Fibroblast of lung (primary cell): ENCODE measurements around the gene ILDR1. TPM values are rescaled to one million over a fixed set of nuclear protein-coding genes. Genes with fewer than 3 reads are reported as not detected.

Source experiments
- DNase-seq, 2 donors: peaks; one replicate each; pipeline versions ENCODE4 v3.0.0 to v3.0.0-alpha.2; 2010; ENCODE audit warnings: low read depth in 2 of 2
- H2AFZ ChIP-seq: 2 replicates; pipeline ENCODE4 v1.5.1; 2012; ENCODE audit warnings: low read length, control low read depth, inconsistent platforms
- H3K27ac ChIP-seq: 2 replicates; pipeline ENCODE4 v1.5.1; 2011; ENCODE audit warnings: low read length, control low read depth; ENCODE audit not compliant: insufficient read depth
- H3K27me3 ChIP-seq: 2 replicates; pipeline ENCODE4 v1.5.1; 2011; ENCODE audit warnings: mild to moderate bottlenecking, low read length; ENCODE audit not compliant: control insufficient read depth, insufficient read depth
- H3K36me3 ChIP-seq: 2 replicates; pipeline ENCODE4 v1.5.1; 2011; ENCODE audit warnings: low read length; ENCODE audit not compliant: control insufficient read depth, insufficient read depth
- H3K4me1 ChIP-seq: 2 replicates; pipeline ENCODE4 v1.5.1; 2011; ENCODE audit warnings: low read length; ENCODE audit not compliant: control insufficient read depth, insufficient read depth; ENCODE audit errors: extremely low read depth
- H3K4me2 ChIP-seq: 2 replicates; pipeline ENCODE4 v1.5.1; 2011; ENCODE audit warnings: low read length, control low read depth; ENCODE audit not compliant: insufficient read depth; ENCODE audit errors: extremely low read depth
- H3K4me3 ChIP-seq, 4 experiments: fragments of 200-600 bp in 1 of 4; sonication (generic) in 1 of 4; replicated peaks in 1 of 4; 2 replicates each; pipeline ENCODE4 v1.5.1; 2011 to 2016; ENCODE audit warnings: low read length in 4 of 4, low read depth in 3 of 4, mild to moderate bottlenecking in 3 of 4, control low read depth in 2 of 4, inconsistent platforms in 1 of 4, mixed read lengths in 1 of 4; ENCODE audit not compliant: insufficient read depth in 1 of 4; ENCODE audit errors: control extremely low read depth in 1 of 4
- H3K79me2 ChIP-seq: 2 replicates; pipeline ENCODE4 v1.5.1; 2012; ENCODE audit warnings: mild to moderate bottlenecking, low read length, inconsistent platforms; ENCODE audit not compliant: control insufficient read depth, insufficient read depth
- H3K9ac ChIP-seq: 2 replicates; pipeline ENCODE4 v1.5.1; 2011; ENCODE audit warnings: mild to moderate bottlenecking, low read length, control low read depth; ENCODE audit not compliant: insufficient read depth
- H3K9me3 ChIP-seq: 2 replicates; pipeline ENCODE4 v1.5.1; 2012; ENCODE audit warnings: low read depth, low read length; ENCODE audit not compliant: control insufficient read depth, insufficient read depth
- H4K20me1 ChIP-seq: 2 replicates; pipeline ENCODE4 v1.5.1; 2011; ENCODE audit warnings: low read length; ENCODE audit not compliant: control insufficient read depth, insufficient read depth; ENCODE audit errors: extremely low read depth
- CTCF ChIP-seq, 2 donors: IDR thresholded peaks in 1 of 2; conservative IDR thresholded peaks in 1 of 2; 1 replicate in 1 of 2; 2 replicates in 1 of 2; pipeline ENCODE4 v1.5.1; 2011 to 2012; ENCODE audit warnings: low read length in 2 of 2, control low read depth in 1 of 2, inconsistent platforms in 1 of 2, low read depth in 1 of 2, mild to moderate bottlenecking in 1 of 2
- EZH2 ChIP-seq: IDR thresholded peaks from 2 replicates; pipeline ENCODE4 v1.5.1; 2012; ENCODE audit warnings: low read length, control low read depth, mild to moderate bottlenecking; ENCODE audit errors: missing control alignments
- polyA plus RNA-seq, 2 donors: library from polyadenylated mRNA; depleted of rRNA in 1 of 2; stranded (reverse) in 1 of 2; unstranded in 1 of 2; fragments of >200 nt; gene quantifications; 2 replicates each; pipeline ENCODE4 v1.2.1, GENCODE V29; 2011 to 2012; ENCODE audit warnings: missing spikeins in 1 of 2
- total RNA-seq: library from RNA; depleted of rRNA; stranded (reverse); fragments of >200 nt; gene quantifications from 2 replicates; pipeline ENCODE4 v1.2.1, GENCODE V29; 2014

ILDR1 gene
- total and polyA plus RNA-seq, 2 donors (not counting 1 experiment from before 2014, with no cell fraction given) = not detected

GRCh38 chr3:122006267-122006666 is 15.8 kb downstream of the ILDR1 start:
- Histone ChIP-seq H3K9me3 (no peaks in the 10 kb centered on the region), H3K9ac (no peak overlapping the region), H3K27me3 (no peaks in the 10 kb centered on the region), H2AFZ (no peak overlapping the region), H3K4me3 (no peak overlapping the region), H3K27ac (no peak overlapping the region), H3K36me3 (no peaks in the 10 kb centered on the region), H4K20me1 (no peaks in the 10 kb centered on the region), H3K4me2 (no peak overlapping the region), H3K79me2 (no peaks in the 10 kb centered on the region), H3K4me1 (no peaks in the 10 kb centered on the region)
- DNase-seq = no peak
- no peak for TF ChIP-seq CTCF (conservative IDR thresholded peaks at IDR 0.05 in 1 of 2, IDR thresholded peaks at IDR 0.05 in 1 of 2; ENCODE audit: low read depth in 1 of 2, low read length in 2 of 2)
- no peak for TF ChIP-seq EZH2

DNA sequence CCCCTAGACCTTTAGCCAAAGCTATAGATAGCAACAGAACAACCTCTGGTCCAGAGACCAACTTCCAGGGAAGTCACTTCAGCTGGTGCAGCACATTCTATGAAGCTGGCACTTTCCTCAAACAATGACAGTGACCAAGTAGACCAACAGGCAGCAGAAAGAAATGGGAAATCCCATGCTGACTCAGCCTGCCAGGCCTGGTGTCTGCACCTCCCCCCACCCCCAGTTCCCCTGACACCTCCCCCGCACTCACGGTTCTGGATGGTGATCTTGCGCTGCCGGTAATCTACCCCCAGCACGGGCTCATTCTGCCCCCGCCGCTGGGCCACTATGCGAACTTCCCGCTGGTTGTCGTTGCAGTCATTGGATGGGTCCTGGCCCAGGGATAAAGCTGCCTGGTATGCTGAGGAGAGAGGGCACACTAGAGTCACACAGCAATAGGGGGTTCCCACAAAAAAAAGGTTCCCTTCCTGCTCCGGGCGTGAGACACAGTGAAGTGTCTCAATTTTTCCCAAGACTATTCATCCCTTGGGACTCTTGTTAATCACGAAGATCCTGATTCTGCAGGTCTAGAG is 17.0 kb downstream of the ILDR1 start:
- no peaks in the 10 kb centered on the region for H3K9me3 ChIP-seq
- no peaks in the 10 kb centered on the region for H3K79me2 ChIP-seq
- H4K20me1 ChIP-seq = no peaks in the 10 kb centered on the region
- no peak overlapping the region for H3K4me2 ChIP-seq
- no peak overlapping the region for H2AFZ ChIP-seq
- H3K36me3 ChIP-seq = no peaks in the 10 kb centered on the region
- no peak for TF ChIP-seq CTCF (conservative IDR thresholded peaks at IDR 0.05 in 1 of 2, IDR thresholded peaks at IDR 0.05 in 1 of 2; ENCODE audit: low read depth in 1 of 2, low read length in 2 of 2)
- TF ChIP-seq EZH2 = no peak
- H3K9ac ChIP-seq = no peak overlapping the region
- no peaks in the 10 kb centered on the region for H3K4me1 ChIP-seq
- H3K27me3 ChIP-seq = no peaks in the 10 kb centered on the region
- DNase-seq = no peak
- no peak overlapping the region for H3K4me3 ChIP-seq
- no peak overlapping the region for H3K27ac ChIP-seq

DNA sequence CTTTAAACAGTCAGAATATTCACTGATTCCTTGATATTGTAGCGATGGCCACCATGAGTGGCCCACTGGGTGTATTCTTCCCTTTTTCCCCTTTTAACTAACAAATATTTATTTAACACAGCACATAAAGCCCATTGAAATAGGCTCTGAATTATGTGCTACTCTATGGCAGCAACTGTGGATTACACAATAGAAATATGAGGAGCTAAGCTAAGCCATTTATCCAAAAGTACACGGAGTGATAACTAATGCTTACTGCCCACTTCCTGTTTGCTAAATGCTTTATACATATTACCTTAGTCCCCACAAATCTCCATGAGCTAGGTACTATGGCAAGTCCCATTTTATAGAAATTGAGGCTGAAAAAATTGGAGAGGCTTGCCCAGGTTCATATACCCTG is 17.9 kb downstream of the ILDR1 start:
- no peak for TF ChIP-seq CTCF (conservative IDR thresholded peaks at IDR 0.05 in 1 of 2, IDR thresholded peaks at IDR 0.05 in 1 of 2; ENCODE audit: low read depth in 1 of 2, low read length in 2 of 2)
- H3K79me2 ChIP-seq = no peaks in the 10 kb centered on the region
- H2AFZ ChIP-seq = no peak overlapping the region
- no peaks in the 10 kb centered on the region for H3K9me3 ChIP-seq
- H3K4me2 ChIP-seq = no peak overlapping the region
- no peaks in the 10 kb centered on the region for H3K4me1 ChIP-seq
- no peak overlapping the region for H3K4me3 ChIP-seq
- H3K9ac ChIP-seq = no peak overlapping the region
- H3K27ac ChIP-seq = no peak overlapping the region
- no peaks in the 10 kb centered on the region for H3K27me3 ChIP-seq
- H3K36me3 ChIP-seq = no peaks in the 10 kb centered on the region
- peak in 1 of 2 donors; percentile 4 for DNase-seq
- no peaks in the 10 kb centered on the region for H4K20me1 ChIP-seq
